GM19455 (cell line): ENCODE data around the gene SNRPA1.
A peak's percentile ranks its signal among the peaks of the same experiment; 100 is the strongest.

Source experiments
- ATAC-seq: cut with Tn5 transposase; IDR thresholded peaks from one replicate; pipeline ENCODE4 v1.9.1; 2021; ENCODE audit not compliant: unreplicated experiment

Gene SNRPA1

GRCh38 chr15:101264911-101265641 lies 30.0 kb downstream of the SNRPA1 start:
- no peak for ATAC-seq

GRCh38 chr15:101264011-101264410 lies 31.0 kb downstream of the SNRPA1 start:
- no peak for ATAC-seq

GRCh38 chr15:101262551-101262950 lies 32.5 kb downstream of the SNRPA1 start:
- ATAC-seq, result no peak

GRCh38 chr15:101258238-101259144 lies 36.6 kb downstream of the SNRPA1 start:
- ATAC-seq, result peak; percentile 56

GRCh38 chr15:101256757-101257156 lies 38.3 kb downstream of the SNRPA1 start:
- ATAC-seq, result no peak

- no peak for ATAC-seq
Observed at GRCh38 chr15:101255615-101256241, 39.3 kb downstream of the SNRPA1 start.

GRCh38 chr15:101255051-101255395 lies 40.0 kb downstream of the SNRPA1 start:
- ATAC-seq, result no peak

- ATAC-seq, result no peak
Observed at GRCh38 chr15:101254157-101255050, 40.6 kb downstream of the SNRPA1 start.

- peak; percentile 2 for ATAC-seq
Observed at GRCh38 chr15:101252836-101253235, 42.2 kb downstream of the SNRPA1 start.

- peak; percentile 69 for ATAC-seq
Observed at GRCh38 chr15:101251830-101252820, 42.9 kb downstream of the SNRPA1 start, which contains the start of gene CHSY1. TSS of gene CHSY1 (minus strand) at chr15:101252048. CDS start at chr15:101251456, 592 bp downstream.

GRCh38 chr15:101250873-101251829 lies 43.9 kb downstream of the SNRPA1 start:
- ATAC-seq, result peak; percentile 37

GRCh38 chr15:101250341-101250831 lies 44.7 kb downstream of the SNRPA1 start:
- no peak for ATAC-seq

- ATAC-seq, result no peak
Observed at GRCh38 chr15:101248274-101248673, 46.8 kb downstream of the SNRPA1 start.

- no peak for ATAC-seq
Observed at GRCh38 chr15:101246824-101247745, 48.0 kb downstream of the SNRPA1 start.

- no peak for ATAC-seq
Observed at GRCh38 chr15:101246391-101246790, 48.7 kb downstream of the SNRPA1 start.

GRCh38 chr15:101244889-101245668 lies 50.0 kb downstream of the SNRPA1 start:
- ATAC-seq, result no peak
